ENCODE results near the gene ZBTB44. TPM values are rescaled to one million over a fixed set of nuclear protein-coding genes. Genes with fewer than 3 reads are reported as not detected.

The ZBTB44 gene
- total RNA-seq, 2 donors from 2014 or later: 25.4 to 32.9 TPM

DNA sequence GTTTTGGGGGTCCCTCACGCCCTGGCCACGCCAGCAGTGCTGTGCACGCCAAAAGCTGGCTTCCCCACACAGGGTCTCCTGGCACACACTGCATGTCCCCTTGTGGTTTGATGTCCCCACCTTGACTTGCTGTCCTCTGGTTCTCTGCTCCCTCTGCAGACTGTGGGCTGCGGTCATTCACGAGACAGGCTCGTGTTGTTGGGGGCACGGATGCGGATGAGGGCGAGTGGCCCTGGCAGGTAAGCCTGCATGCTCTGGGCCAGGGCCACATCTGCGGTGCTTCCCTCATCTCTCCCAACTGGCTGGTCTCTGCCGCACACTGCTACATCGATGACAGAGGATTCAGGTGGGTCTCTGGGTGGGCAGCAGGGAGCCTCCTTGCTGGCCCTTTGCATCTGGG is 114.9 kb downstream of the ZBTB44 start:
- H3K4me3 ChIP-seq: no peak overlapping the region
- no peaks in the 10 kb centered on the region for H3K9me3 ChIP-seq
- H3K36me3 ChIP-seq (replicated peaks in 1 of 2; ENCODE audit: insufficient read depth in 1 of 2, low read depth in 2 of 2): peaks cover 9 to 62% of the 10 kb centered on the region in 2 donors
- H3K27me3 ChIP-seq: no peaks in the 10 kb centered on the region
- TF ChIP-seq, protein P1, sequence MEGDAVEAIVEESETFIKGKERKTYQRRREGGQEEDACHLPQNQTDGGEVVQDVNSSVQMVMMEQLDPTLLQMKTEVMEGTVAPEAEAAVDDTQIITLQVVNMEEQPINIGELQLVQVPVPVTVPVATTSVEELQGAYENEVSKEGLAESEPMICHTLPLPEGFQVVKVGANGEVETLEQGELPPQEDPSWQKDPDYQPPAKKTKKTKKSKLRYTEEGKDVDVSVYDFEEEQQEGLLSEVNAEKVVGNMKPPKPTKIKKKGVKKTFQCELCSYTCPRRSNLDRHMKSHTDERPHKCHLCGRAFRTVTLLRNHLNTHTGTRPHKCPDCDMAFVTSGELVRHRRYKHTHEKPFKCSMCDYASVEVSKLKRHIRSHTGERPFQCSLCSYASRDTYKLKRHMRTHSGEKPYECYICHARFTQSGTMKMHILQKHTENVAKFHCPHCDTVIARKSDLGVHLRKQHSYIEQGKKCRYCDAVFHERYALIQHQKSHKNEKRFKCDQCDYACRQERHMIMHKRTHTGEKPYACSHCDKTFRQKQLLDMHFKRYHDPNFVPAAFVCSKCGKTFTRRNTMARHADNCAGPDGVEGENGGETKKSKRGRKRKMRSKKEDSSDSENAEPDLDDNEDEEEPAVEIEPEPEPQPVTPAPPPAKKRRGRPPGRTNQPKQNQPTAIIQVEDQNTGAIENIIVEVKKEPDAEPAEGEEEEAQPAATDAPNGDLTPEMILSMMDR (IDR thresholded peaks at IDR 0.05): no peak
- TF ChIP-seq POLR2A (IDR thresholded peaks at IDR 0.05): no peak
- DNase-seq (no peak), ATAC-seq (no peak)
- WGBS, 2 donors: 90 to 92% methylated on average over 8 to 12 of the region's 12 CpGs
- no peaks in the 10 kb centered on the region for H3K4me1 ChIP-seq
- intact Hi-C loops (cut with DNase I): loop anchor here (10.0 kb wide), 1 partner anchor 205 kb away; no protein-coding TSS in a partner anchor
- no peak overlapping the region for H3K27ac ChIP-seq

DNA sequence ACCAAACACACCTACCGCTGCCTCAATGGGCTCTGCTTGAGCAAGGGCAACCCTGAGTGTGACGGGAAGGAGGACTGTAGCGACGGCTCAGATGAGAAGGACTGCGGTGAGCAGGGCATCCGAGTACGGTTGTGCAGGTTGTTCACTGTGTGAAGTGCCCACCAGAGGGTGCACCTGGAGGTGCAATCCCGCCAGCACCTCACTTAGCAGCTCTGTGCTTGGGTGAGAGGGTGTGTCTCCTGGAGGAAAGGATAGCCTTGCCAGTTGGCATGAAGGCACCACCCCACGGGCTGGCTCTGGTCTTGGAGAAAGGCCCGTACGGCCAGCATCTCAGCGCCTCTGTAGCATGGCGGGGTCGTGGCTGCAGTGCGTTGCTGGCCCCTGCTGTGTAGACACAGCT is 115.8 kb downstream of the ZBTB44 start:
- Histone ChIP-seq H3K27ac (no peak overlapping the region), H3K4me3 (no peak overlapping the region), H3K4me1 (no peaks in the 10 kb centered on the region), H3K36me3 (replicated peaks in 1 of 2; ENCODE audit: insufficient read depth in 1 of 2, low read depth in 2 of 2) (peaks cover 9 to 66% of the 10 kb centered on the region in 2 donors), H3K27me3 (no peaks in the 10 kb centered on the region), H3K9me3 (no peaks in the 10 kb centered on the region)
- DNase-seq (no peak), ATAC-seq (no peak)
- WGBS, 2 donors: 93 to 96% methylated on average over 8 to 15 of the region's 15 CpGs
- intact Hi-C loops (cut with DNase I): no loop called here
- TF ChIP-seq POLR2A (IDR thresholded peaks at IDR 0.05): no peak
- TF ChIP-seq, protein P1 (IDR thresholded peaks at IDR 0.05): no peak

DNA sequence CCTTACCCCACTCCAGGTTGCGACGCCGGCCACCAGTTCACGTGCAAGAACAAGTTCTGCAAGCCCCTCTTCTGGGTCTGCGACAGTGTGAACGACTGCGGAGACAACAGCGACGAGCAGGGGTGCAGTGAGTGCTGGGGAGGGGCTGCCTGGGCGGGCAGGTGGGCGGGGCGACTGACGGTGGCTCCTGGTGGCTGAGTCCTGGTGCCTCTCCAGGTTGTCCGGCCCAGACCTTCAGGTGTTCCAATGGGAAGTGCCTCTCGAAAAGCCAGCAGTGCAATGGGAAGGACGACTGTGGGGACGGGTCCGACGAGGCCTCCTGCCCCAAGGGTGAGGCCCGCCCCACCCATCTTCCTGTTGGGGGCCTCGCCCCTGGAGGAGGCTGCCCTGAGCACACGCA is 116.4 kb downstream of the ZBTB44 start:
- WGBS, 2 donors: 89 to 92% methylated on average over 18 to 22 of the region's 22 CpGs
- TF ChIP-seq, protein P1 (IDR thresholded peaks at IDR 0.05): no peak
- no peak for TF ChIP-seq POLR2A (IDR thresholded peaks at IDR 0.05)
- peaks cover 9 to 65% of the 10 kb centered on the region in 2 donors for H3K36me3 ChIP-seq (replicated peaks in 1 of 2; ENCODE audit: insufficient read depth in 1 of 2, low read depth in 2 of 2)

DNA sequence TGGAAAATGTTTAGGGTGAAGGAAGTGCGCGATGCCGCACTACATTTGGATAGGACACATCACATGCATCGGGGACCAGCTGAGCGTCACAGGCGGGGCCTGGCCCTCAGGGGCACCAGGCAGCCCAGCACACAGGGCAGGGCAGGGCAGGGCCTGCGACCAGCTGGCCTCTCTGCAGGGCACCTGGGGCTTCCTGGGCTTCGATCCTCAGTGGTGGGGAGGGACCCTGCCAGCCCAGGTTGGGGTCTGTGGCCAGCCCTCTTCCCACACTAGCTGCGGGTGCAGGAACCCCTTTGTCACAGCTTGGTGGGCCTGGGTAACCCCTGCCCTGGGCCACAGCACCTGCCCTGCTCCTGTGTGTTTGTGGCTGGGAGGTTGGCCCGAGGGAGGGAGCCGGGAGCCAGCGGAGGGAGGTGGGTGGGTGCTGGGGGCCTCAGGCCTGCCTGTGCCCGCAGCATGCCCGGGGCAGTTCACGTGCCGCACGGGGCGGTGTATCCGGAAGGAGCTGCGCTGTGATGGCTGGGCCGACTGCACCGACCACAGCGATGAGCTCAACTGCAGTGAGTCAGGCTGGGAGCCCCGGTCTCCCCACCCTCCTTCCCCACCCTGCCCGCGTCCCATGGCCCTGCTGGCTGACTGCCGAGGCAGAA is 117.2 kb downstream of the ZBTB44 start:
- DNase-seq: no peak
- H3K9me3 ChIP-seq: no peaks in the 10 kb centered on the region
- peaks cover 9% of the 10 kb centered on the region for H3K4me1 ChIP-seq
- H3K27me3 ChIP-seq: no peaks in the 10 kb centered on the region
- TF ChIP-seq POLR2A (IDR thresholded peaks at IDR 0.05): no peak
- TF ChIP-seq, protein P1 (IDR thresholded peaks at IDR 0.05): no peak
- 93 to 96% methylated on average over 10 to 27 of the region's 27 CpGs for WGBS, 2 donors
- no peak overlapping the region for H3K4me3 ChIP-seq
- no peak overlapping the region for H3K27ac ChIP-seq
- intact Hi-C loops (cut with DNase I): no loop called here
- peaks cover 9 to 63% of the 10 kb centered on the region in 2 donors for H3K36me3 ChIP-seq (replicated peaks in 1 of 2; ENCODE audit: insufficient read depth in 1 of 2, low read depth in 2 of 2)
- ATAC-seq: no peak

More for the DNA sequence above, 116.4 kb downstream of the ZBTB44 start:
- Histone ChIP-seq H3K27ac (no peak overlapping the region), H3K4me3 (no peak overlapping the region), H3K9me3 (no peaks in the 10 kb centered on the region), H3K27me3 (no peaks in the 10 kb centered on the region), H3K4me1 (peaks cover 1% of the 10 kb centered on the region)
- intact Hi-C loops (cut with DNase I): no loop called here
- no peak for DNase-seq
- no peak for ATAC-seq

Measured in body of pancreas (tissue), 4 donors.